Activated naive CD8-positive, alpha-beta T cell (primary cell): ENCODE results near the gene GATB.
"Not testable (repeated sequence)": the region's sequence is repeated elsewhere in the genome, so short reads cannot be mapped to it uniquely, and the experiment has no call there.

Source experiments
- H3K27ac Mint-ChIP-seq: one replicate; pipeline ENCODE4 v1.8.0; 2021; ENCODE audit warnings: mixed read lengths
- H3K27me3 Mint-ChIP-seq: one replicate; pipeline ENCODE4 v1.8.0; 2021; ENCODE audit warnings: mixed read lengths
- H3K36me3 Mint-ChIP-seq: one replicate; pipeline ENCODE4 v1.8.0; 2021; ENCODE audit warnings: mixed read lengths
- H3K4me1 Mint-ChIP-seq: one replicate; pipeline ENCODE4 v1.8.0; 2021; ENCODE audit warnings: low read depth, mixed read lengths
- H3K4me3 Mint-ChIP-seq: one replicate; pipeline ENCODE4 v1.8.0; 2021; ENCODE audit warnings: mild to moderate bottlenecking, mixed read lengths
- H3K9me3 Mint-ChIP-seq: one replicate; pipeline ENCODE4 v1.8.0; 2021; ENCODE audit warnings: low read depth, mixed read lengths

Gene GATB

GRCh38 chr4:151768835-151769234, 8.0 kb upstream of the GATB start:
- H3K4me3 Mint-ChIP-seq: no peak overlapping the region
- peaks cover 12% of the 10 kb centered on the region for H3K9me3 Mint-ChIP-seq
- H3K27ac Mint-ChIP-seq: no peak overlapping the region
- H3K4me1 Mint-ChIP-seq: no peaks in the 10 kb centered on the region
- H3K27me3 Mint-ChIP-seq: peaks cover 6% of the 10 kb centered on the region
- peaks cover 3% of the 10 kb centered on the region for H3K36me3 Mint-ChIP-seq

GRCh38 chr4:151766691-151767090, 5.9 kb upstream of the GATB start:
- Mint-ChIP-seq H3K4me1 (peaks cover under 1% of the 10 kb centered on the region), H3K9me3 (no peaks in the 10 kb centered on the region), H3K36me3 (no peaks in the 10 kb centered on the region), H3K4me3 (no peak overlapping the region), H3K27me3 (peaks cover 1% of the 10 kb centered on the region), H3K27ac (no peak overlapping the region)

GRCh38 chr4:151760002-151760401, 805 bp downstream of the GATB start:
- Mint-ChIP-seq H3K27ac (peak overlapping the region; percentile 100), H3K27me3 (no peaks in the 10 kb centered on the region), H3K4me3 (peak overlapping the region; percentile 99), H3K9me3 (no peaks in the 10 kb centered on the region), H3K4me1 (peaks cover 15% of the 10 kb centered on the region), H3K36me3 (peaks cover 11% of the 10 kb centered on the region)

DNA sequence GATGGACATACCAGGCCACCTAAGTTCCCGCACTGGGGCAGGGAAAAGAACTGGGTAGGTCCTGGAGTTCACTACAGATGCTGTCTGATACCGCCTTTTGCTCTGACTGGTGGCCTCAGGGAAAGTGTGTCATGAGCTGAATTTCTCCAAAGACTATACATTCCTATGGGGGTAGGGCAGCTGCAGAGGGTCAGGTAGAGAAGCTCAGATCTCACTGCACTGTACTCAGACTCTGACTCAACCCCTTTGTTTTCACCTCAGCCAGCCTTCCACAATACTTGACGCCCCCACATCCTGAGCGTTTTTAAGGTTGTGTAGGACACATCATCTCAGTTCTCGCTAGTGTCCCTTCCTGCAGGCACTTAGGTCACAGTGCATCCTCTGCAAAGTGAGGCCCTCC, 7.8 kb downstream of the GATB start:
- Mint-ChIP-seq H3K27ac (no peak overlapping the region), H3K4me3 (no peak overlapping the region), H3K4me1 (no peaks in the 10 kb centered on the region), H3K9me3 (no peaks in the 10 kb centered on the region), H3K36me3 (peaks cover 42% of the 10 kb centered on the region), H3K27me3 (no peaks in the 10 kb centered on the region)

DNA sequence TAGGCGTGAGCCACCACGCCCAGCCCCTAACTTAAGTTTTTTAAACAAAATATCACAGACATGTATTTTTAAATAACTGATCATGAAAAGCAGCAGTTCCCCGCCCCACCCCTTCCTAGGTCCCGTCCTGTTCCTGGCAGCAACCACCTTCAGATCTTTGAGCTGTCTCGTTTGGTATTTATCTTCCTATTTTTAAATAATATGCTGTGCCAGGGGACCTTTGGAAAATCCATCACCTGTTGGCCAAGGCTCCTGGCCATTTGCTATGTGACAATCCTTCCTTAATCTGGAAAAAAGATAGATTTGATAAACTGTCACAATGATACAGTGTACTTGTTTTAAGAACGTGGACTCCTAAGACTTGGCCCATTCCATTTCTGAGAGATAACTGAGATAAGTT, 10.7 kb downstream of the GATB start:
- H3K4me1 Mint-ChIP-seq: no peaks in the 10 kb centered on the region
- H3K27me3 Mint-ChIP-seq: no peaks in the 10 kb centered on the region
- H3K4me3 Mint-ChIP-seq: no peak overlapping the region
- H3K27ac Mint-ChIP-seq: no peak overlapping the region
- H3K36me3 Mint-ChIP-seq: peaks cover 41% of the 10 kb centered on the region
- no peaks in the 10 kb centered on the region for H3K9me3 Mint-ChIP-seq

DNA sequence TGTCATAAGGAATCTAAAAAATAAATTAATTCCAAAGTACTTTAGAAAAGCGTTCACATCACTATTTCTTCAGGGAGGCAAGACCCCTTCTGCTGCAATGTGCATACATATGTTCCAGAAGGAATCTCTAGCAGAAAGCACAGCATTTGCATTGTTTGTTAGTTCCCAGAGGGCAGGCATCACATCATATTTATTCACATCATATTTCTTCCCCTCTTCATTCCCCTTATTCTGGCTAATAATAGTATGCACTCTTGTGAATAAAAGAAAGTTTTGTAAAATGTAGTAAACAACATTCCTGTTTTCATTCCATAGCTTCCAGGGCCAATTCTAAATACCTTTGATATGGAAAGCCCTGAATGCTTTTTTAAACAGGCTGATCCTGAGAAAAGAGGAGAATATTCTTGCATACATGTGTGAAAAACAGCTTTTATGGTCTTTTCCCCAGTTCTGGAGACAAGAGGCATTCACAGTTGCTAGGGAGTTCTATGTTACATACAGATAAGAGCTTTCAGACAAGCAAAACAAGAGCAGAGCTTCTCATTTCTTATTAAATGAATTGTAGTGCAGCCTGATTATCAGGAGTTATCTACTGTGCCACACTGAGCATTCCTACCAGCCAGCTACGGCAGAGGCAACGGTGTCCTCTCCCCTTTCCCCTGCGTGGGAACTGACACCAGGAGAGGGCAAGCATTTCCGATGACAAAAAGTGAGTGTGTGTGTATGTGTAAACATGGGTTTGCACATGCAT, 15.2 kb downstream of the GATB start:
- no peaks in the 10 kb centered on the region for H3K4me1 Mint-ChIP-seq
- no peaks in the 10 kb centered on the region for H3K9me3 Mint-ChIP-seq
- H3K4me3 Mint-ChIP-seq: no peak overlapping the region
- no peaks in the 10 kb centered on the region for H3K27me3 Mint-ChIP-seq
- H3K36me3 Mint-ChIP-seq: peaks cover 14% of the 10 kb centered on the region
- H3K27ac Mint-ChIP-seq: no peak overlapping the region

GRCh38 chr4:151744614-151745013, 16.2 kb downstream of the GATB start:
- peaks cover 20% of the 10 kb centered on the region for H3K36me3 Mint-ChIP-seq
- H3K4me1 Mint-ChIP-seq: no peaks in the 10 kb centered on the region
- H3K27ac Mint-ChIP-seq: no peak overlapping the region
- no peaks in the 10 kb centered on the region for H3K27me3 Mint-ChIP-seq
- H3K4me3 Mint-ChIP-seq: no peak overlapping the region
- H3K9me3 Mint-ChIP-seq: no peaks in the 10 kb centered on the region

DNA sequence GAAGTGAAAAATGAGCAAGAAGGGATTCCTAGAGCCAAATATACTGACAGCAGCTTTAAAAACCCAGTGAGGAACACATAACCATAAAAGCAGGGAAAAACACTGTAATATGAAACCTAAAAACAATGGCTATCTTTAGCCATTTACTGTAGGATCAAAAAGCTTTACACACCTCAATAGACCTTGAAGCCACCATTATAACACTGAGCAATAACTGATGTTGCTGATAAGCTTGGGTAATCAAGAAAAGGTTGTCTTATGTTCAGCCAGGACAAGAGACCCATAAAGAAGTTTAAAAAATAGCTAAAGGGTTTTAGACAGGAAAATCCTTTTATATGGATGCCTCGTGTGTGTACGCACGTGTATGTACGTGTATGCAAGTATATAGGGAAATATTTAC, 16.9 kb downstream of the GATB start:
- no peaks in the 10 kb centered on the region for H3K4me1 Mint-ChIP-seq
- H3K27ac Mint-ChIP-seq: no peak overlapping the region
- peaks cover 23% of the 10 kb centered on the region for H3K36me3 Mint-ChIP-seq
- no peaks in the 10 kb centered on the region for H3K9me3 Mint-ChIP-seq
- H3K4me3 Mint-ChIP-seq: no peak overlapping the region
- no peaks in the 10 kb centered on the region for H3K27me3 Mint-ChIP-seq

DNA sequence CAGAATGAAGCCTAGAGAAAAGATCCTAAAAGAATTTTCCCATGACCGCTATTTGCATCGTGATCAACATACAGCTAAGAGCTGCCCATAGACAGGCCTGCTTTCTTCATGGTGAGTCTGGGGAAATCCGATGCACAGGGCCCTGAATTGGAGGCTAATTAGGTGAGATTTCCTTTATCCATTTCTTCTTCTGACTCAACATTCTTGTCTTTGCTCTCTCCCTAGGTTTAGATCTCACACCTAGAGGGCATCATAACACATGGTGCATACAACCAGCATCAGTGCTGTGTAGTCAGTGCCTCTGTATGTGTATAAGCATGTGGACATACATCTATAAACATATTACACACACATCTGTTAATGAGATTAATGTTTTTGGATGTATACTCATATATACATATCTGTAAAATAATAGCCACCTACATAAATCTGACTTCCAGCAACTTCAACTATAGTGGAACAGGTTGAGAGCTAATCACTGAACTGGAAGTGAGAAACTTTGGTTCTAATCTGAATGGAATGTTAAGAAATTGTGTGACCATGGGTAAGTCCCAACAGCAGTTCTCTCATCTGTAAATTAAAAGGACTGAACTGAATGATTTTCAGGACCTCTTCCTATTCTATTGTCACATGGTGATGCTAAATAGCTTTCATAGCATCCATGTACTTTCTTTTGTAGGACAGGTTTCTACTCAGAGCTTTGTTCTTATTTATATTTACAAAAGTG, 17.5 kb downstream of the GATB start:
- no peak overlapping the region for H3K4me3 Mint-ChIP-seq
- no peaks in the 10 kb centered on the region for H3K9me3 Mint-ChIP-seq
- H3K36me3 Mint-ChIP-seq: peaks cover 29% of the 10 kb centered on the region

DNA sequence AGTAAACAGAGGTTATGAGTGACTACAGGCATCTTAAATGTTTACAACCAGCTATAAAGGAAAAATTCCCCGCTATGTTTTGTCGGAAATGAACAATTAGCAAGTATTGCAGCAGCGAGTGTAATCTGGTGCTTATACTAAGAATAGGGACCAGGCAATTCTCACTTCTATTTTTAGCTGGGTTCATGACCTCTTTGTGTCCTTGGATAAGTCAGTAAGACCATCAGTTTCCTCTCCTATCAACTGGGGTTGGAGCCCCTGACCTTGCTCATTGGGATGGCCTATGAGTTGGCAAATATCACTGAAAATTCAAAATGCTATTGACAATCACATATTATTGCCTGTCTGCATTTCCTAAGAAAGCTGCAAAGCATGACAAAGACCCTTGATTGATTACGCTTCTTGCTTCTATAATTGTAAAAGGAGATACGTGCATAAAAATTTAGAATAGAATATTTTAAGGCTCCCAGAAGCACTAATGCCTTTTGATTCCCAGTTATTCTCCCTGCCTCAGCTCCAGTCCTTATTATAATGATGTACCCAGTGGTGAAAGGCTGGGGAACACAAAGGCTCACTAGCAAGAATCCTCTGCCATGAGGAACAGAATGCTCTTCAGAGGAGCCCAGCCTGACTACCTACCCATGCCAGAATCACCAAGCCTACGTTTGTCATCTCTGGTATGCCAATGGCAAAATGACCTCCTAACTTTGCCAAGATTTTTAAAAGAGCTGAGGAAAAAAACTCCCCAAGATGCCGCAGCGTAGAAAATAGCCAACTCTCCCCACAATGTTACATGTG, 21.9 kb downstream of the GATB start:
- no peaks in the 10 kb centered on the region for H3K4me1 Mint-ChIP-seq
- H3K27me3 Mint-ChIP-seq: no peaks in the 10 kb centered on the region
- H3K9me3 Mint-ChIP-seq: peaks cover 12% of the 10 kb centered on the region
- H3K27ac Mint-ChIP-seq: no peak overlapping the region
- H3K36me3 Mint-ChIP-seq: peaks cover 49% of the 10 kb centered on the region
- no peak overlapping the region for H3K4me3 Mint-ChIP-seq

More for the DNA sequence above, 17.5 kb downstream of the GATB start:
- no peak overlapping the region for H3K27ac Mint-ChIP-seq
- H3K27me3 Mint-ChIP-seq: no peaks in the 10 kb centered on the region
- no peaks in the 10 kb centered on the region for H3K4me1 Mint-ChIP-seq

- Mint-ChIP-seq H3K36me3 (peaks cover 49% of the 10 kb centered on the region), H3K9me3 (peaks cover 12% of the 10 kb centered on the region)
- H3K27ac Mint-ChIP-seq, H3K27me3 Mint-ChIP-seq, H3K4me1 Mint-ChIP-seq, H3K4me3 Mint-ChIP-seq: not testable (repeated sequence)
Measured at GRCh38 chr4:151736852-151737251, 24.0 kb downstream of the GATB start.

- Mint-ChIP-seq H3K36me3 (peaks cover 49% of the 10 kb centered on the region), H3K9me3 (peaks cover 12% of the 10 kb centered on the region), H3K4me1 (no peaks in the 10 kb centered on the region)
Measured at GRCh38 chr4:151736361-151736760, 24.4 kb downstream of the GATB start.

GRCh38 chr4:151731670-151732069, 29.1 kb downstream of the GATB start:
- not testable (repeated sequence) for H3K27ac Mint-ChIP-seq, H3K4me3 Mint-ChIP-seq, H3K4me1 Mint-ChIP-seq, H3K27me3 Mint-ChIP-seq, H3K9me3 Mint-ChIP-seq
- H3K36me3 Mint-ChIP-seq: peaks cover 30% of the 10 kb centered on the region

More at GRCh38 chr4:151736361-151736760, 24.4 kb downstream of the GATB start:
- Mint-ChIP-seq H3K27ac (no peak overlapping the region), H3K4me3 (no peak overlapping the region), H3K27me3 (no peaks in the 10 kb centered on the region)

GRCh38 chr4:151729731-151730559, 30.9 kb downstream of the GATB start:
- no peak overlapping the region for H3K27ac Mint-ChIP-seq
- no peaks in the 10 kb centered on the region for H3K27me3 Mint-ChIP-seq
- H3K36me3 Mint-ChIP-seq: peaks cover 18% of the 10 kb centered on the region
- H3K4me1 Mint-ChIP-seq: peaks cover 2% of the 10 kb centered on the region
- no peaks in the 10 kb centered on the region for H3K9me3 Mint-ChIP-seq
- no peak overlapping the region for H3K4me3 Mint-ChIP-seq
